ENCODE results near the gene ATXN7L1. TPM values are rescaled to one million over a fixed set of nuclear protein-coding genes. Genes with fewer than 3 reads are reported as not detected.

The ATXN7L1 gene
- total RNA-seq, 1 donor from 2014 or later, result 2.4 TPM

- Histone ChIP-seq H3K36me3 (ENCODE audit: control insufficient read depth, insufficient read depth, low read length) (no peaks in the 10 kb centered on the region), H3K4me3 (ENCODE audit: low read depth, low read length) (no peak overlapping the region), H3K27me3 (ENCODE audit: control insufficient read depth, insufficient read depth, low read length) (no peaks in the 10 kb centered on the region)
- no peak for DNase-seq (ENCODE audit: low read depth)
- FAIRE-seq, result no peak
- TF ChIP-seq, protein P1, sequence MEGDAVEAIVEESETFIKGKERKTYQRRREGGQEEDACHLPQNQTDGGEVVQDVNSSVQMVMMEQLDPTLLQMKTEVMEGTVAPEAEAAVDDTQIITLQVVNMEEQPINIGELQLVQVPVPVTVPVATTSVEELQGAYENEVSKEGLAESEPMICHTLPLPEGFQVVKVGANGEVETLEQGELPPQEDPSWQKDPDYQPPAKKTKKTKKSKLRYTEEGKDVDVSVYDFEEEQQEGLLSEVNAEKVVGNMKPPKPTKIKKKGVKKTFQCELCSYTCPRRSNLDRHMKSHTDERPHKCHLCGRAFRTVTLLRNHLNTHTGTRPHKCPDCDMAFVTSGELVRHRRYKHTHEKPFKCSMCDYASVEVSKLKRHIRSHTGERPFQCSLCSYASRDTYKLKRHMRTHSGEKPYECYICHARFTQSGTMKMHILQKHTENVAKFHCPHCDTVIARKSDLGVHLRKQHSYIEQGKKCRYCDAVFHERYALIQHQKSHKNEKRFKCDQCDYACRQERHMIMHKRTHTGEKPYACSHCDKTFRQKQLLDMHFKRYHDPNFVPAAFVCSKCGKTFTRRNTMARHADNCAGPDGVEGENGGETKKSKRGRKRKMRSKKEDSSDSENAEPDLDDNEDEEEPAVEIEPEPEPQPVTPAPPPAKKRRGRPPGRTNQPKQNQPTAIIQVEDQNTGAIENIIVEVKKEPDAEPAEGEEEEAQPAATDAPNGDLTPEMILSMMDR (IDR thresholded peaks at IDR 0.05; ENCODE audit: insufficient read depth, low read length, severe bottlenecking), result no peak
These were observed 26.0 kb upstream of the ATXN7L1 start for GRCh38 chr7:105902325-105902911.

- TF ChIP-seq, protein P1 (IDR thresholded peaks at IDR 0.05; ENCODE audit: insufficient read depth, low read length, severe bottlenecking), result no peak
- Histone ChIP-seq H3K4me3 (ENCODE audit: low read depth, low read length) (no peak overlapping the region), H3K27me3 (ENCODE audit: control insufficient read depth, insufficient read depth, low read length) (no peaks in the 10 kb centered on the region), H3K36me3 (ENCODE audit: control insufficient read depth, insufficient read depth, low read length) (no peaks in the 10 kb centered on the region)
- FAIRE-seq (no peak), DNase-seq (ENCODE audit: low read depth) (no peak)
These were observed 21.6 kb upstream of the ATXN7L1 start for GRCh38 chr7:105897999-105898398.

GRCh38 chr7:105896407-105896911 is 20.1 kb upstream of the ATXN7L1 start:
- DNase-seq (ENCODE audit: low read depth), result no peak
- Histone ChIP-seq H3K4me3 (ENCODE audit: low read depth, low read length) (no peak overlapping the region), H3K36me3 (ENCODE audit: control insufficient read depth, insufficient read depth, low read length) (no peaks in the 10 kb centered on the region), H3K27me3 (ENCODE audit: control insufficient read depth, insufficient read depth, low read length) (no peaks in the 10 kb centered on the region)
- TF ChIP-seq, protein P1 (IDR thresholded peaks at IDR 0.05; ENCODE audit: insufficient read depth, low read length, severe bottlenecking), result no peak
- no peak for FAIRE-seq

GRCh38 chr7:105894131-105894530 is 17.7 kb upstream of the ATXN7L1 start:
- Histone ChIP-seq H3K36me3 (ENCODE audit: control insufficient read depth, insufficient read depth, low read length) (no peaks in the 10 kb centered on the region), H3K4me3 (ENCODE audit: low read depth, low read length) (no peak overlapping the region), H3K27me3 (ENCODE audit: control insufficient read depth, insufficient read depth, low read length) (no peaks in the 10 kb centered on the region)
- TF ChIP-seq, protein P1 (IDR thresholded peaks at IDR 0.05; ENCODE audit: insufficient read depth, low read length, severe bottlenecking), result no peak
- FAIRE-seq (no peak), DNase-seq (ENCODE audit: low read depth) (no peak)

DNA sequence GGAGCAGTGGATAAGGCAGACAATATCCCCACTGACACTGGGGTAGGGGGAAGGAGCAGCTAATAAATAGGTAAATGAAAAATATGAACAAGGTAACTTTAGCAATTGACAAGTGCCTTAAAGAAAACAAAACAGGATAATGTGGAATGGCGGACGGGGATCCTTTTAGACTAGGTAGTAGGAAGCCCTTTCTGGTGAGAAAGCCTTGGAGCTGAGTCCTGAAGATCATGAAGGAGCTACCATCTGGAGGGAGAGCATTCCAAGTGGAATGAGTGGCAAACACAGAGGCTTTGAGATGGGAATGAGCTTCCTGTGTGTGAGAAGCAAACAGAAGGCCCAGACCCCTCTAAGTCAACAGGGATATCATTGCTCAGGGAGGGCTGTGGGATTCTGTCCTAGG is 16.0 kb upstream of the ATXN7L1 start:
- no peak for DNase-seq (ENCODE audit: low read depth)
- Histone ChIP-seq H3K27me3 (ENCODE audit: control insufficient read depth, insufficient read depth, low read length) (no peaks in the 10 kb centered on the region), H3K4me3 (ENCODE audit: low read depth, low read length) (no peak overlapping the region), H3K36me3 (ENCODE audit: control insufficient read depth, insufficient read depth, low read length) (no peaks in the 10 kb centered on the region)
- TF ChIP-seq, protein P1 (IDR thresholded peaks at IDR 0.05; ENCODE audit: insufficient read depth, low read length, severe bottlenecking), result no peak
- FAIRE-seq, result no peak
